ENCODE data around the gene LRRN4CL.
"Not testable (repeated sequence)": the region's sequence is repeated elsewhere in the genome, so short reads cannot be mapped to it uniquely, and the experiment has no call there.

LRRN4CL gene

DNA sequence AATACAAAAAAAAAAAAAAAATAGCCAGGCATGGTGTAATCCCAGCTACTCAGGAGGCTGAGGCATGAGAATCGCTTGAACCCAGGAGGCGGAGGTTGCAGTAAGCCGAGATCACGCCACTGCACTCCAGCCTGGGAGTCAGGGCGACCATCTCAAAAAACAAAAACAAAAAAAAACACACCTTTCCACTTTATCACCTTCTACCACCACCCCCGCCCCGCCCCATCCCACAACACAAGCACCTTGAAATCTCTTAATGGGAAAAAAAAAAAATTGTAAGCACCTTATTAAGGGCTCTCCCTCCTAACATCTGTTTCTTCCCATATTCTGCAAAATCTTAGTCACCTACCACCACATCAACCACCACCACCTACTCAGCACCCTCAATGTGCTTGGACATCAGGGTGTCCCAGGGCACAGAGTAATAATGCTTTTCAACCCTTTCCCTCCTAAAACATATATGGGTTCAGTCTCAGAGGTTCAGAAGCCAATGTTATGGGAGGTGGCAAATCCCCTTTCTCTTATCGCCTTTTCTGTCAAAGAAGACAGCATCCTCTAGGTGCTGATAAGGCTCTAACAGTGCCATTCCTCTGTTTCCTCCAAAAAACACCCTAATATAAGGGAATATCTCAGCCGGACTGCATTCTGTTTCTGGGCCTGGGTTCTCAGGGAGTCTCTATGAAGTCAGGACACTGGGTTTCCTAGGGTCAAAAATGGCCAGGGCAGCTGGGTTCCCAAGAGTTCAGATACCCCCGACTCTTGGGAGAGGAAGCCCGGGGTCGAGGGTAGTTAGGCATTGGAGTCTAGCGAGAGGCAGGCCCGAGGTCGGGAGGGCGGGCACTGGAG lies 36.9 kb downstream of the LRRN4CL start:
- Mint-ChIP-seq H3K27me3 (no peaks in the 10 kb centered on the region), H3K4me1 (ENCODE audit: low read depth) (peaks cover 31% of the 10 kb centered on the region), H3K27ac (peak overlapping the region; percentile 95), H3K9me3 (no peaks in the 10 kb centered on the region), H3K36me3 (ENCODE audit: low read depth) (peaks cover 42% of the 10 kb centered on the region), H3K4me3 (peak overlapping the region; percentile 95)
- no peak for DNase-seq

DNA sequence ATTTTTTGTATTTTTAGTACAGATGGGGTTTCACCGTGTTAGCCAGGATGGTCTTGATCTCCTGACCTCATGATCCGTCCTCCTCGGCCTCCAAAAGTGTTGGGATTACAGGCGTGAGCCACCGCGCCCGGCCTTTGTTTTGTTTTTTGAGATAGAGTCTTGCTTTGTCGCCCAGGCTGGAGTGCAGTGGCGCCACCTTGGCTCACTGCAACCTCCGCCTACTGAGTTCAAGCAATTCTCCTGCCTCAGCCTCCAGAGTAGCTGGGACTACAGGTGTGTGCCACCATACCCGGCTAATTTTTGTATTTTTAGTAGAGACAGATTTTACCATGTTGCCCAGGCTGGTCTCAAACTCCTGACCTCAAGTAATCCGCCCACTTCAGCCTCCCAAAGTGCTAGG lies 39.0 kb downstream of the LRRN4CL start:
- not testable (repeated sequence) for DNase-seq, H3K27me3 Mint-ChIP-seq, H3K4me3 Mint-ChIP-seq, H3K9me3 Mint-ChIP-seq
- peaks cover 59% of the 10 kb centered on the region for H3K36me3 Mint-ChIP-seq (ENCODE audit: low read depth)
- peaks cover 40% of the 10 kb centered on the region for H3K4me1 Mint-ChIP-seq (ENCODE audit: low read depth)
- peak overlapping the region; percentile 55 for H3K27ac Mint-ChIP-seq

DNA sequence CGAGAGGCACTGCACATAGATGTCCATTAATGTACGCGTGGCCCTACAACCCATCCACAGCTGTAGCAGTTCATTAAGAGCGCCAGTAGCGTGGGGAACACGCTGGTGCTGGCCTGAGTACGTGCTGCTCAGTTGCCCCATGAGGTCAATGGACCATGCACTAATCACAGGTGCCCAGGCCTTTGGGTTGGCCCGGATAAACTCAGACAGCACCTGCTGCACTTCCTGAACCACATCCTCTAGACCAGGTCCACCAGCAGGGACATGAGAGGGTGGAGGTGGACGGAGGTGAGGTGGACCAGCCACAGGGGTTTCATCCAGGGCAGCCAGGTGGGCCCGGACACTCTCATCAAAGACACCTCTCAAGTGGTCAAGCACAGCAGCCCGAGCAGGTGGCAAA lies 39.8 kb downstream of the LRRN4CL start:
- Mint-ChIP-seq H3K9me3 (no peaks in the 10 kb centered on the region), H3K27ac (peak overlapping the region; percentile 64), H3K27me3 (no peaks in the 10 kb centered on the region), H3K4me1 (ENCODE audit: low read depth) (peaks cover 43% of the 10 kb centered on the region), H3K4me3 (no peak overlapping the region), H3K36me3 (ENCODE audit: low read depth) (peaks cover 65% of the 10 kb centered on the region)
- no peak for DNase-seq

DNA sequence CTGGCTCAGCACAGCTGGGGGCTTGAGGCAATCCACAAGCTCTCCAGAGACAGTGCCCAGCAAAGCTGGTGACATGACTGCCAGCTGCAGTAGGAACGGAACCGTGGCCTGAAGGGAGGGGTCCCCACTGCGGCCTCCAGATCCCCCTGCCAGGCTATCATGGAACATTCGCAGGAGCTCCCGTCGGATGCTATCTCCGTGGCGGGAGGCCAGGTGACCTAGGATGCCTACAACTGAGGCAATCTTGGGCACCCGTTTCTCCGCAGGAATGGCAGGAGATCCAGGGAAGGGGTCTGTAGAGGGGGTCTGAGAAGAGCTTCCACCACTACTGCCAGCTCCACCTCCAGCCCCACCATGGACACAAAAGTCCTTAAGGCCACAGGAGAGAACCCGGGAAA lies 40.4 kb downstream of the LRRN4CL start:
- peaks cover 70% of the 10 kb centered on the region for H3K36me3 Mint-ChIP-seq (ENCODE audit: low read depth)
- no peak overlapping the region for H3K4me3 Mint-ChIP-seq

GRCh38 chr11:62648185-62648966 lies 41.0 kb downstream of the LRRN4CL start:
- Mint-ChIP-seq H3K36me3 (ENCODE audit: low read depth) (peaks cover 75% of the 10 kb centered on the region), H3K27me3 (no peaks in the 10 kb centered on the region), H3K9me3 (no peaks in the 10 kb centered on the region), H3K27ac (peak overlapping the region; percentile 98), H3K4me1 (ENCODE audit: low read depth) (peaks cover 40% of the 10 kb centered on the region), H3K4me3 (no peak overlapping the region)
- DNase-seq, result no peak

More for the DNA sequence above, 40.4 kb downstream of the LRRN4CL start:
- DNase-seq, result no peak
- Mint-ChIP-seq H3K9me3 (no peaks in the 10 kb centered on the region), H3K4me1 (ENCODE audit: low read depth) (peaks cover 43% of the 10 kb centered on the region), H3K27me3 (no peaks in the 10 kb centered on the region), H3K27ac (no peak overlapping the region)

DNA sequence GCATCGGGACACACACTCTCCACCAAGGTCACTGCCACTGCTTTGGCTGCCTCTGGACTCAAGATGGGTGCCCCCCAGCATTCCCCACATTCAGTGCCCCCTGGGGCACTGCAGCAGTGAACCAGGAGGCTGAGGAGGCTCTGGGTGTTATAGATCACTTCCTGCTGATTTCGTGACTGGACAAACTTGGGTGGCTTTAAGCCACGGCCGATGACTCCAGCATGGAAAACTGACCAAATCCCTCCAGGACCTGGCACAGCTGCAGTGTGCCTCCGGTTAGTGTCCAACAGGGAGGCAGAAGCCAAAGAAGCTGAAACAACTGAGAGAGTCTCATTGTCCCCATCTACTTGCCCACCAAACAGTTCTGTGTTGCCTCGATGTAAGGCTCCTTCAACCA lies 41.7 kb downstream of the LRRN4CL start:
- H3K27me3 Mint-ChIP-seq, result no peaks in the 10 kb centered on the region
- peaks cover 41% of the 10 kb centered on the region for H3K4me1 Mint-ChIP-seq (ENCODE audit: low read depth)
- DNase-seq, result no peak
- H3K4me3 Mint-ChIP-seq, result no peak overlapping the region
- H3K27ac Mint-ChIP-seq, result peak overlapping the region; percentile 98
- no peaks in the 10 kb centered on the region for H3K9me3 Mint-ChIP-seq
- peaks cover 79% of the 10 kb centered on the region for H3K36me3 Mint-ChIP-seq (ENCODE audit: low read depth)

DNA sequence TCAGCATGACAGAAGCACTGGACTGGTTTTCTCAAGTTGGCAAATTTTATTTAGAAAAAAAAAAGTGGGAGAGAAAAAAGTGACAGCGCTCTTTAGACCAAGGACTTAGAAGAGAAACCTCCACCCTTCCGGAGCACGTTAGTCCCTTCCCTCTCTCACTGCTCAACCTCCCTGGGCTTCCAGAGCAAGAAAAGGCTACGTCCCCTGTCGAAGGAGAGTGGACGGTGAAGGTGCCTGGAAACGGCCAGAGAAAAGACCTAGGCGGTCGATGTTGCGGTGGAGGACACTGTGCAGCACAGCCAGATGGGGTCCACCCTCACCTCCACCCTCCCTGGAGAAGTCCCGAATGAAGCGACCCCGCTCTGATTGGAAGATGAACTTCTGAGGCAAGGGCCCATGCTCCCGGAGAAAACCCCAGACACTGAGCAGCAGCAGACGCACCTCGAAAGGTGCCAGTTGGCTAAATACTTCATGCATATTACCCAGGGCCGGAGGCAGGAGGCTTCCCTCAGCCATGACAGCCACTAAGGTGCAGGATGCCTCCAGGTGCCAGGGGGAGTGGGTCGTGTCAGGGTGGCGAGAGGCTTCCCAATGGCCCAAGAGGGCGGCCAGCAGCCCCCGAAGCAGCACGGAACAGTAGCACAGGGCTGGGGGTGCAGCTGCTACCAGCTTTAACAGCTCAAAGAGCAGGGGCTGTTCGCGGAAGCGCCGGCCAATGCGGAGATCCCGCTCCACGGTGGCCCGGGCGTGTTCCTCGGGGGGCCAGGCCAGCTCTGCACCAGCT lies 42.3 kb downstream of the LRRN4CL start:
- no peak for DNase-seq
- no peaks in the 10 kb centered on the region for H3K27me3 Mint-ChIP-seq
- H3K4me3 Mint-ChIP-seq, result peak overlapping the region; percentile 98
- no peaks in the 10 kb centered on the region for H3K9me3 Mint-ChIP-seq
- H3K36me3 Mint-ChIP-seq (ENCODE audit: low read depth), result peaks cover 78% of the 10 kb centered on the region
- peak overlapping the region; percentile 98 for H3K27ac Mint-ChIP-seq
- H3K4me1 Mint-ChIP-seq (ENCODE audit: low read depth), result peaks cover 40% of the 10 kb centered on the region

DNA sequence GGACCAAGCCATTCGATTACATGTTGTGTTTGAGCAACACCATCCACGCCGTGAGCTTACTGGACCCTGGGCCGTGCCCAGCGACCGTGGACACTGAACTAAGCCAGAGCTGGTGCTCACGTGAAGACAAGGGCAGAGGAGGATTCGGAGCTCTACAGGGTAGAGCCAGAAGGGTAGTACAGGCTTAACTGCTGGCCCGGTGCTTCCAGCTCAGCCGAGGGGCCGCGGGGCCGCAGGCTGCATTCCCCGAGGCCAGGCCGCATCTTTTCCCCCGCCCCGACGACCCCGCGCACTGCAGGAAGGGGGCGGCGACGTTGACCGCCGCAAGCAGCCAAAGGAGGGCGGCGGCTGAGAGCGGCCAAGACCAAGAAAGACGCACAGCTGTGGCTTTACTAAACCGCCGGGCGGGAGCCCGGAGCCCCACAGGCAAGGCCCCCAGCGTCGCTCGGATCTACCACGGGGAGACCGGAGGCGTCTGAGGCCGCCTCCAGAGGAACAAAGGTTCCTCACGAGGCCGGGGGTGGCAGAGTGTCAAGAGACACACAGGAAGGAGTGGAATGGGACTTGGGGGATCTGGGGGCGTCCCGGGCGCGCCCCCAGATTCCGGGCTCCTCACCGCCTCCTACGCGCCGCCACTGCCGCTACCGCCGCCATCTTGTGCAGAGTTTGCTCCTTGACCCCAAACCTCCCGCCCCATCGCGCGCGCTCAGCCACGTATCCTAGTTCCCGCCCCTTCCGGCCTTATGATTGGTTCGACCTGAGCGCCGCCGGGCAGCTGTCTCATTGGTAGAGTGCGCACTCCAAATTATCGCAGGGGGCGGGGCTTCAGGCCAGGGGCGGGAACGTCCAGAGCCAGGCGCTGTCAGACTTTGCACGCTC lies 43.1 kb downstream of the LRRN4CL start, which contains the start of gene GANAB:
Gene GANAB, minus strand, starts transcription at position 668 of the 879 bp plus-strand sequence. Its CDS starts 14 bp downstream, at position 654.
- Mint-ChIP-seq H3K27me3 (no peaks in the 10 kb centered on the region), H3K9me3 (no peaks in the 10 kb centered on the region), H3K27ac (peak within 1 kb of the TSS; percentile 98), H3K4me1 (ENCODE audit: low read depth) (peaks cover 39% of the 10 kb centered on the region), H3K36me3 (ENCODE audit: low read depth) (peaks cover 81% of the 10 kb centered on the region), H3K4me3 (peak within 1 kb of the TSS; percentile 98)
- DNase-seq, result peak; percentile 99

- Mint-ChIP-seq H3K36me3 (ENCODE audit: low read depth) (peaks cover 81% of the 10 kb centered on the region), H3K27ac (peak overlapping the region; percentile 98), H3K27me3 (no peaks in the 10 kb centered on the region), H3K4me1 (ENCODE audit: low read depth) (peaks cover 40% of the 10 kb centered on the region), H3K9me3 (no peaks in the 10 kb centered on the region), H3K4me3 (peak overlapping the region; percentile 98)
- DNase-seq, result peak; percentile 43
These were observed 43.7 kb downstream of the LRRN4CL start for GRCh38 chr11:62645671-62645945.

GRCh38 chr11:62644220-62644619 lies 45.1 kb downstream of the LRRN4CL start:
- H3K9me3 Mint-ChIP-seq, result no peaks in the 10 kb centered on the region
- no peaks in the 10 kb centered on the region for H3K27me3 Mint-ChIP-seq
- DNase-seq, result no peak
- H3K27ac Mint-ChIP-seq, result peak overlapping the region; percentile 76
- peaks cover 48% of the 10 kb centered on the region for H3K4me1 Mint-ChIP-seq (ENCODE audit: low read depth)
- peak overlapping the region; percentile 98 for H3K4me3 Mint-ChIP-seq
- peaks cover 78% of the 10 kb centered on the region for H3K36me3 Mint-ChIP-seq (ENCODE audit: low read depth)
